ENCODE results near the gene ORAI1. TPM values are rescaled to one million over a fixed set of nuclear protein-coding genes. Genes with fewer than 3 reads are reported as not detected.
"Not testable (repeated sequence)": the region's sequence is repeated elsewhere in the genome, so short reads cannot be mapped to it uniquely, and the experiment has no call there.

ORAI1 gene
- total RNA-seq, 1 experiment from 2014 or later, result 14.5 TPM

DNA sequence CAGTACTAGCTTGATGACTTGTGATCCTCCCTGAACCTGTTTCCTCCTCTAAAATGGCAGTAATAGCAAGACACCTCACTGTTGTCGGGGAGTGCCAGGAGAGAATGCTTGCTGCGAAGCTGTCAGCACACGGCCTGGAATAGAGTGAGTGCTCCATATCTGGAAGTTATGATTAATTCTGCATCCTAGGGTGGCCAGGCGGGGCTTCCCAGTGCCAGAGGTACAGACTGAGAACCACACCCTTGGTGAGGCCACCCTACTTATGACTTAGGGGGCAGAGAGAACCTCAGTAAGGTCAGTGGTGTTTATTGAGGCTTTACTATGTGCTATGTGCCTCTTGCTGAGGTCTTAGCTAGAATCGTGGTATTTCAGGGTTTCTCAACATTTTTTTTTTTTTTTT, 23.0 kb downstream of the ORAI1 start:
- no peak for DNase-seq (ENCODE audit: low read depth)

DNA sequence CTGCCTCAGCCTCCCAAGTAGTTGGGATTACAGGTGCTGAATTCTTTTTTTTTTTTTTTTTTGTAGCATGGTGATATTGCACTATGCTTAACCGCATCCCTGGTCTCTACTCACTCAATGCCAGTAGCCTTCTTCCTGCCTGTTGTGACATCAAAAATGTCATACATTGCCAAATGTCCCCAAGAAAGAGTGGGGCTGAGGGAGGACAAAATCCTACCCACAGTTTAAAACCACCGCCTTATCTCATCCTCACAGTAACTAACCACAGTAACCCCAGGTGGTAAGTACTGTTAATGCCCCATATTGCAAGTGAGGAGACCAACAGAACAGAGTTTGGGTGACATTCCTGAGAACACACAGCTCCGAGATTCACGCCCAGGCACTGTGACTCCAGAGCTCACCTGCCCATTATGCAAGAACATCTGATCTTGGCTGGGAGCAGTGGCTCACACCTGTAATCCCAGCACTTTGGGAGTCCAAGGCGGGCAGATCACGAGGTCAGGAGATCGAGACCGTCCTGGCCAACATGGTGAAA, 23.6 kb downstream of the ORAI1 start:
- DNase-seq (ENCODE audit: low read depth), result no peak

DNA sequence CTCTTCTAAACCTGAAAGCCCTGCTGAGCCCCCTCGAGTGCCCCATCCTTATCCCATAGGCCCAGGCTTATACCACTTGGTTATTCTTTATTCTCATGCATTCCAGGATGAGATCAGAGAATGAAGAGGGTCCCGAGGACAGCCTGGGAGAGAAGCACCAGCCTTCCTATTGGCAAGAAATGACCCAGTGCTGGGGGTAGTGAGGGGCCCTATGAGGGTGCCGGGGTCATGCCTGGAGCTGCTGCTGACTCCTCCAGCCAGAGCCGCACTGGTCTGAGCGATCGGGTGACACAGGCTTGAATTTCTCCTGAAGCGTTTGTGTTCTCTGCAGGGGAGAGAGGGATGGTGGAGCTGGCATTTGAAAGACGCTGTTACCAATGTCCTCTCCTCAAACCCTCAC, 25.0 kb downstream of the ORAI1 start:
- DNase-seq (ENCODE audit: low read depth), result no peak

DNA sequence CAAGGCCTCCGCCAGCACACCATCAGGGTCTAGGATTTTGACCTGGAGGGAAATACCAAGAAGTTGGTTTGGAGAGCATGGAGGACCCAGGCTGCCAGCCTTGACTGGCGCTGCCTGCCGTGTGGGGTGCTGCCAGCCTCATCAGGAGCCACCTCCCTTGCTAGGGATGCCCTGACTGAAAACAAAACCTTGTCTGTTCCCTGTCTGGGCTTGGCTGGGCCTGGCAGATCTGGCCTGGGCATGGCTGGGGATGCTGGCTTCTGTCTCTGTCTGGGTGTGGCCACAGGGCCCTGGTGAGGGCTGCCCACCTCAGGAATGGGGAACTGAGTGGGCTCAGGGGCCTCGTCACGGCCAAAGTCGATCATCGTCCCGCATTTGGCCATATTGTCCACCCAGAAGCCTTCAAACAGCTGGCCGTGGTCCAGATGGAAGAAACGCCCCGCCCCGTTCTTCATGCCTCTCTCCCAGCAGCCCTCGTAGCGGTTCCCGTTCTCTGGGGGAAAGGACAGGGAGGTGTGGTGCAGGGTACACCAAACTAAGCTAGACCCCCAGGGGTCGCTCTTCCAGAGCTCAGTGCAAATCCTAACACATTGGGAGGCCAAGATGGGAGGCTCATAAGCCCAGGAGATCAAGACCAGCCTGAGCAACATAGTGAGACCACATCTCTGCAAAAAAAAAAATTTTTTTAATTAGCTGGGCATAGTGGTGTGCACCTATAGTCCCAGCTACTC, 26.6 kb downstream of the ORAI1 start:
- no peak for DNase-seq (ENCODE audit: low read depth)

DNA sequence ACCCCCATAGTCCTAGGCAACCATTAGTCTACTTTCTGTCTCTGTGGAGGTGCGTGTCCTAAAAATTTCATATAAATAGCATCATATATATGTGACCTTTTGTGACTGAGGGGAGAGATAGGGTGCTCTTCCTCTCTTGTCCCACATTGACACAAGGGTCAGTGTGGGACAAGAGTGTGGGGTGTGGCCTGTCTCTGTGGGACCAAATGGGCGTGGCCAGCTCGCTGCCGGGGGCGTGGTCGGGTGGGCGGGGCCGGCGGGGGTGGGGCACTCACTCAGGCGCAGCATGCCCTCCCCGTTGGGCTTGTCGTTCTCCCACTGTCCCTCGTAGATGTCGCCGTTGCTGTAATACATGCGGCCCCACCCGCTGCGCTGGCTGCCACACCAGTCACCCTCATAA, 27.7 kb downstream of the ORAI1 start:
- no peak for DNase-seq (ENCODE audit: low read depth)

DNA sequence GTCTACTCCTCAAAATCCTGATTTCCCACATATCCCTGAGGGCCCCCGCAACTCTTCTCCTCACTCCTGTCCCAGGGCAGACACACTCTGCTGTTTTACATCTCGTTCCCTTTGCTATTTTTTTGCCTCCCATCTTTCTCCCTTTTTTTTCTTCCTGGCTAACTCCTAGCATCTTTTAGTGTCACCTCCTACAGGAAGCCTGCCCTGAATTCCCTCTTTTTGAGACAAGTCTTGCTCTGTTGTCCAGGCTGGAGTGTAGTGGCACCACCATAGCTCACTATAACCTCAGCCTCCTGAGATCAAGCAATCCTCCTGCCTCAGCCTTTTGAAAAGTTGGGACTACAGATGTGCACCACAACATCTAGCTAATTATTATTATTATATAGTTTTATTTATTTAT, 29.8 kb downstream of the ORAI1 start:
- DNase-seq (ENCODE audit: low read depth), result no peak

DNA sequence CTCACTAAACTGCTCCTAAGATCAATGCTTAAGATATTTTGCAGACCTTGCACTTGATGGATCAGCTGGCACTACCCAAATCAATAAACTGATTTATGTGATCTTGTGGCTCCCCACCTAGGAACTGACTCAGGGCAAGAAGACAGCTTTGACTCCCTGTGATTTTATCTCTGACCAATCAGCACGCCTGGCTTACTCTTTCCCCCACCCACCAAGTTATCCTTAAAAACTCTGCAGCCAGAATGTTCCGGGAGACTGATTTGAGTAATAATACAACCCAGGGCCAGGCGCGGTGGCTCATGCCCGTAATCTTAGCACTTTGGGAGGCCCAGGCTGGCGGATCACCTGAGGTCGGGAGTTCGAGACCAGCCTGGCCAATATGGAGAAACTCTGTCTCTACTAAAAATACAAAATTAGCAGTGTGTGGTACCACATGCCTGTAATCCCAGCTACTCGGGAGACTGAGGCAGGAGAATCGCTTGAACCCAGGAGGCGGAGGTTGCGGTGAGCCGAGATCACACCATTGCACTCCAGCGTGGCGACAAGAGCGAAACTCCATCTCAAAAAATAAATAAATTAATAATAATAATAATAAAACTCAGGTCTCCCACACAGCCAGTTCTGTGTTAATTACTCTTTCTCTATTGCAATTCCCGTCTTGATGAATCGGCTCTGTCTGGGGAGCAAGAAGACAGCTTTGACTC, 31.1 kb downstream of the ORAI1 start:
- no peak for DNase-seq (ENCODE audit: low read depth)

DNA sequence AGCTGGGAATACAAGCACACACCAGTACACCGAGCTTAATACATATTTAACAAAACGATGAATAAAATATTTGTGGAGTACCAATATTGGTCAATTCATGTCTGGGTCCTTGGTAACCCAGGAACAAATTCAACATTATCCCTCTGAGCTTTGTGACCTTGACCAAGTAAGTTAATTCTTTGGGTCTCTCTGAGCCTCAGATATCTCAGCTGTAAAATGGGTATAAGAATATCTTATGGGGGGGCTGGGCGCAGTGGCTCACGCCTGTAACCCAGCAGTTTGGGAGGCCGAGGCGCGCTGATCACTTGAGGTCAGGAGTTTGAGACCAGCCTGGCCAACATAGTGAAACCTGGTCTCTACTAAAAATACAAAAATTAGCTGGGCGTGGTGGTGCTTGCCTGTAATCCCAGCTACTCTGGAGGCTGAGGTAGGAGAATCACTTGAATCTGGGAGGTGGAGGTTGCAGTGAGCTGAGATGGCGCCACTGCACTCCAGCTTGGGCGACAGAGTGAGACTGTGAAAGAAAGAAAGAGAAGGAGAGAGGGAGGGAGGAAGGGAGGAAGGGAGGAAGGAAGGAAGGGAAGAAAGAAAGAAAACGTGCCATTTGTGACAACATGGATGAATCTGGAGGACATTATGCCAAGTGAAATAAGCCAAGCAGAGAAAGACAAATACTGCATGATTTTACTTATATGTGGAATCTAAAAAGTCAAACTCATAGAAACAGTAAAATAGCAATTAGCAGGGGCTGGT, 35.2 kb downstream of the ORAI1 start:
- not testable (repeated sequence) for DNase-seq (ENCODE audit: low read depth)

DNA sequence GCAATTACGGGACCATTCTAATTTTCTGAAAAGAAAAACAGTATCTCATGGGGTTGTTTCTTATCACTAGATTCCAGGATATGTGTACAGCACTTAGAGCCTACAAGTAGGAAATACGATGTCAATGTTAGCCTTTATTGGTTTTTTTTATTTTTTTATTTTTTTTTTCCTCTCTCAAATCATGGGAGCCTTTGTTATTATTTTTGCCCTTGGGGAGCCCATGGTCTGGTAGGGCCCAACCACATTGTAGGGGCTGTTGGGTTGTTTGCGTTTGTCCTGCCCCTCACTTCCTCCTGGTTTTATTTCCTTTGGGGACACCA, 37.2 kb downstream of the ORAI1 start:
- DNase-seq (ENCODE audit: low read depth), result no peak

DNA sequence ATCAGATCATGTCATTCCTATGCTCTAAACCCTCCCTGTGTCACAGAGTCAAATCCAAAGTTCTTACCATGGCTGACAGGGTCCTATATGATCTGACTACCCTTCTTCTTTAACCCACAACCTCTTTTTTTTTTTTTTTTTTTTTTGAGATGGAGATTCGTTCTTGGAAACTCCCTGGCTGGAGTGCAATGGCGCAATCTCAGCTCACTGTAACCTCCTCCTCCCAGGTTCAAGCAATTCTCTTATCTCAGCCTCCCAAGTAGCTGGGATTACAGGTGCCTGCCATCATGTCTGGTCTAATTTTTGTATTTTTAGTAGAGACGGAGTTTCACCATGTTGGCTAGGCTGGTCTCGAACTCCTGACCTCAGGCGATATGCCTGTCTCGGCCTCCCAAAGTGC, 40.5 kb downstream of the ORAI1 start:
- not testable (repeated sequence) for DNase-seq (ENCODE audit: low read depth)

DNA sequence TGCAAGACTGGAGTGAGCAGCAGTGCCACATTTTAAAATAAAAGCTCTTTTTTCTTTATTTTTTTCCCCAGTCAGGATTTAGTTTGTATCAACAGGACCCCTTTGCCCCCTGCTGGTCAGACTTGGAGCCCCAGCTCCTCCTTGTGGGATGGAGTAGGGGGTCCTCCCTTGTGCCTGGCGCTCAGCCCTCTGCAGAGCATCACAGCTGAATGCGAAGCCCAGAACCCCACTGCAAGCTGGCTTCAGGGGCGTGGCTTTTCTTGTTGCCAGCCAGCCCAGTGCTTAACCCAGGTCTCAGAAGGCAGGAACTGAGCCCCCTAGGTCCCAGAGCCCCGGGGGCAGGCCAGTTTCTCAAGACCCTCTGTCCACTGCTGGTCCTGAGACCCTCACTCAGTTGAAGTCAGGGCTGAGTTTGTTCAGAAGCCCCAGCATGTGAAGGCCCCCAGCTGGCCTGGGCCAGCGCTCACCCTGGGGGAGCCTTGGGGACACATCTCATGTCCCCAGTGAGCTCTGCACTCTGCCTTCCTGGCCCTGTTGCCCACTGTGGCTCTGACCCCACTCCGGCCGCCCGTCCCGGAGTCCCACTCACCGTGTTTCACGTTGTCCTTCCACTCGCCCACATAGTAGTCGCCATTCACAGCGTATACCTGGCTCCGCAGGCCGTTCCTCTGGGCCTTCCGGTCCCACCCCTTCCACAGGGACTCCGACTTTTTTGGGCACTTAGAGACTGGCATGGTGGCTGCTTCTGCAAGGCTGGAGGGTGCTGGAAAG, 42.6 kb downstream of the ORAI1 start:
- DNase-seq (ENCODE audit: low read depth), result no peak

DNA sequence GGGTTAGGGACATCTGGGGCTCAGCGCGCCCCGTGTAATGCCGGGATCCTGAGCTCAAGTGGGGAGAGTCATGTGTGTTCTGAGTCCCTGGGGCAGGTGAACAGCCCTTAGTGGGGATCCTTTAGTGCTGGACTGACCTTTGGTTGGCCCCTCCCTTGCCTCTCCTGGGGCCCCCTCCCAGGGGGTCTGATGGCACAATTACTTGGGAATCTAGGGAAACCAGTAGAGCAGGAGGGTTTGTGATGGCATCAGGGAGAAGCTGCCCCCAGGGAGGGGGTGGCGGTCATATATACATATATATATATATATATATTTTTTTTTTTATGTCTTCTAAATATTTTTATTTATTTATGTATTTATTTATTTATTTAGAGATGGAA, 43.2 kb downstream of the ORAI1 start, which contains the start of gene MORN3:
TSS of gene MORN3 (minus strand) at position 134 of the 380 bp plus-strand sequence. CDS start 171 bp downstream, outside the sequence.
- no peak for DNase-seq (ENCODE audit: low read depth)

DNA sequence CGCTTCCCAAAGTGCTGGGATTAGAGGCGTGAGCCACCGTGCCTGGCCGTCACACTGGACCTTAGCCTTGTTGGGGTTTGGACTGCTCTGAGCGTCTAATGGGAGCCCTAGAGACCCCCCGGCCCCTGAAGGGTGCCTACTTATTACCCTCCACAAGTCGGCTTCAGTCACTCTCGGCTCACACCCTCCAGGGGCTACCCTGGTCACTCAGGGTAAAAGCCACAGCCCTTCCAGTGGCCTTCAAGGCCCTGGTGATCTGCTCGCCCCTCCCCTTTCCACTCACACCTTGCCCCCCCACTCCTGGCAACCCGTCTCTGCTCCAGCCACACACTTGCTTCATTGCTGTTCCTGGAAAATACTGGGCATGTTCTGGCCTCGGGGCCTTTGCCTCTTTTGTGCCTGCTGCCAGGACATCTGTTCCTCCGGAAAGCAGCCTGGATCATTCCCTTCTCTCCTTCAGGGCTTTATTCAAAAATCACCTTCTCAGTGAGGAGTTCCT, 46.7 kb downstream of the ORAI1 start:
- DNase-seq (ENCODE audit: low read depth), result peak; percentile 68

DNA sequence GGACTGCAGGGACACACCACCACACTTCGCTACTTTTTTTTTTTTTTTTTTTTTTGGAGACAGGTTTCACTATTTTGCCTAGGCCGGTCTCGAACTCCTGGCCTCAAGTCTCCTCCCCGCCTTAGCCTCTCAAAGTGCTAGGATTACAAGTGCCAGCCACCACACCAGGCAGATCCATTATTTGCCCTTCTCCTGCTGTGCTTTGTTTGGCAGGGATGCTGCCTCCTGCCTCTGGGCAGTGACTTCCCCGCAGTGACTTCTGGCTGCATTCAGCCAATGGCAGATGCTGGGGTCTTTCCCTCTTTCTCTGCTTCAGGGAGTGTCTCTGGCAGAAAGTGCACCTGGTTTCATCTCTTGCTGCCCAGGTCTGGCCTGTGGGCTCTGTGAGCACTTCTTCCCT, 49.9 kb downstream of the ORAI1 start:
- DNase-seq (ENCODE audit: low read depth), result no peak

DNA sequence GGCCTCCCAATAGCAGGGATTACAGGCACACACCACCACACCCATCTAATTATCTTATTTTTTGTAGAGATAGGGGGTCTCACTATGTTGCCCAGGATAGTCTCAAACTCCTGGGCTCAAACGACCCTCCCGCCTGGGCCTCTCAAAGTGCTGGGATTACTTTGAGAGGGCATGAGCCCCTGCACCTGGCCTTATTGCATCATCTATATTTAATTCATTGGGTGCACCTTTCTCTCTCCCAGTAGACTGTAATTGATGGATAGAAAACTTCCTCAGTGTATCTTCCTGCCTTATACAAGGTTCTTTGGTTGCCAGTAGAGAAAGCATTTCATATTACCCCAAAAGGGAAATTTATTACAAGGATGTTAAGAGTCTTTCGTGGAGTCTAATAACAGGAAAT, 52.0 kb downstream of the ORAI1 start:
- no peak for DNase-seq (ENCODE audit: low read depth)

DNA sequence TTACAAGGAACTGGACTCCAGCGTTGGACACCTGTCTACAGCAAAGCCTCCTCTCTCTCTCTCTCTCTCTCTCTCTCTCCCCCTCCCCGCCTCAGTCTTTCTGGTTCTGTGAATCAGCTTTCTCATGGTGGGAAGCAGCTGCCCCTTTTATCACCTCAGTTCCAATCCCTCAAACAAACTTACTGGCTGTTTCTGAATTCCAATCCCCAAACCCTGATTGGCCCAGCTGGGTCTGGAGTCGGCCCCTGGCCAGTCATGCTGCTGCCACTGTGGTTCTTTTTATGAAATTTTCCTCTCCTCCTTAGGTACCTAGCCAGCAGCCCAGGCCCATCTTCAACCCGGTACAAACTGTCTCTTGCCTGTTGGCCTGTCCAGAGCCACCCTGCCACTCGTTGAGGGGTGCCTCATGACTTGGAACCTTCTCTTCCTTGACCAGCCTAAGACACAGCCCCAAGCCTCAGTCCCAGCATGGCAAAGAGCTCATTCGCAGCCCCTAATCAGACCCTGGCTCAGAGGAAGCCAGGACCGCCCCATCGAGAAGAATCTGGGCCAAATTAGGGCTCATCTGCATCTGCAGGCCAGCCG, 52.5 kb downstream of the ORAI1 start:
- no peak for DNase-seq (ENCODE audit: low read depth)

DNA sequence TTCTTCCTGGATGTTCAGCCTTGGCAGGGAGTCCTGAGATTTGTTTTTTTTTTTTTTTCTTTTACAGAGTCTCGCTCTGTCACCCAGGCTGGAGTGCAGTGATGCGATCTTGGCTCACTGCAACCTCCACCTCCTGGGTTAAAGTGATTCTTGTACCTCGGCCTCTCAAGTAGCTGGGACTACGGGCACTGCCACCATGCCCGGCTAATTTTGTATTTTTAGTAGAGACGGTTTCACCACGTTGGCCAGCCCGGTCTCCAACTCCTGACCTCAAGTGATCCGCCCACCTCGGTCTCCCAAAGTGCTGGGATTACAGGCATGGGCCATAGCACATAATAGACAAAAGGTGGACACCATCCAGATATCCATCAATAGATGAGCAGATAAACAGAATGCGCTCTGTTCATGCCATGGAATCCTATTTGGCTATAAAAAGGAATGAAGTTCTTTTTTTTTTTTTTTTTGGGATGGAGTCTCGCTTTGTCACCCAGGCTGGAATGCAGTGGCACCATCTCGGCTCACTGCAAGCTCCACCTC, 53.4 kb downstream of the ORAI1 start:
- DNase-seq (ENCODE audit: low read depth), result not testable (repeated sequence)

DNA sequence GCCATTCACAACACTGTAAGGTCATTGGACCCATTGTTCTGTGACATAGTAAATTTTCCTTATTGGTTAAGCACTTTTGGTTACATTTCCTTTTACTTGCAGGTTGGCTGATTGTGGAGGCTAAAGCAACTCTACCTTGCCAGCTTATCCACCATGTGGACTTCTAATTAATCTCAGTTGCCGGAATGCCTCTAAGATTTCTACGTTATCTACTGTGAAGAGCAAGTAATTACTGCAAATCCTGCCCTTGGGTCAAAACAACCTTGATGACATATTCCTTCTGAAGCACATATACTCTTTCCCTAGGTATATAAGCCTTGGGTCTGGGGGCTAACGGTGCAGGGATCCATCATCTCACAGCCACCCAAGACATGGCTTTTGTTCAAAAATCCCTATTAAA, 62.6 kb downstream of the ORAI1 start:
- no peak for DNase-seq (ENCODE audit: low read depth)

DNA sequence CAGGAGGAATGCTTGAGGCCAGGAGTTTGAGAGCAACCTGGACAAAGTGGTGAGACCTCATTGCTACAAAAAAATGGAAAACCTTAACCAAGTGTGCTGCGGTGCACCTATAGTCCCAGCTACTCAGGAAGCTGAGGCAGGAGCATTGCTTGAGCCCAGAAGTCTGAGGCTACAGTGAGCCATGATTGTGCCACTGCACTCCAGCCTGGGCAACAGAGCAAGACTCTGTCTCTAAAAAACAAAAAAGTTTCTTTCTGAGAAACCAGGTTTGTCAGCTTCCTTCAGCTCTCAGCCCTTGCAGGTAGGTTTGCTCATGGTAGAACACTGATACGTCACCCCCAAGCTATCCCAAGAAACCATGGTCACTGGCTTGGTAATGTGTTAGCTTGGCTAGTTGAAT, 63.1 kb downstream of the ORAI1 start:
- DNase-seq (ENCODE audit: low read depth), result no peak

All from RPMI7951 (cell line).